DOHH2 (cell line): ENCODE results near the gene KLHL30.
"Not testable (repeated sequence)": the region's sequence is repeated elsewhere in the genome, so short reads cannot be mapped to it uniquely, and the experiment has no call there.

ENCODE experiments used
- H3F3A ChIP-seq: fragments of 200-600 bp; sonication (generic), shearing (Covaris generic); 2 replicates; pipeline ENCODE4 v1.6.0; 2016; ENCODE audit warnings: antibody characterized with exemption, mild to moderate bottlenecking; ENCODE audit not compliant: control insufficient read depth, insufficient read depth
- H3K27ac ChIP-seq: fragments of 200-600 bp; sonication (generic); 2 replicates; pipeline ENCODE4 v1.5.1; 2014; ENCODE audit warnings: low read depth, mild to moderate bottlenecking, low read length, moderate library complexity
- H3K27me3 ChIP-seq: fragments of 200-600 bp; sonication (generic); 2 replicates; pipeline ENCODE4 v1.6.1; 2014; ENCODE audit warnings: mild to moderate bottlenecking, low read length, mixed read lengths; ENCODE audit not compliant: control insufficient read depth
- H3K36me3 ChIP-seq: fragments of 200-600 bp; sonication (generic); 2 replicates; pipeline ENCODE4 v1.6.1; 2014; ENCODE audit warnings: mild to moderate bottlenecking, low read length, moderate library complexity, mixed read lengths; ENCODE audit not compliant: control insufficient read depth
- H3K4me1 ChIP-seq: fragments of 200-600 bp; sonication (generic); 2 replicates; pipeline ENCODE4 v1.6.1; 2014; ENCODE audit warnings: mild to moderate bottlenecking, low read length, mixed read lengths; ENCODE audit not compliant: control insufficient read depth
- H3K4me2 ChIP-seq: fragments of 200-600 bp; sonication (generic); 2 replicates; pipeline ENCODE4 v1.6.0; 2014; ENCODE audit warnings: mild to moderate bottlenecking, low read length, moderate library complexity
- H3K4me3 ChIP-seq: fragments of 200-600 bp; sonication (generic); 2 replicates; pipeline ENCODE4 v1.5.1; 2014; ENCODE audit warnings: mild to moderate bottlenecking, low read length, mixed read lengths
- H3K79me2 ChIP-seq: fragments of 200-600 bp; sonication (generic); 2 replicates; pipeline ENCODE4 v1.6.1; 2014; ENCODE audit warnings: mild to moderate bottlenecking, low read length, mixed read lengths; ENCODE audit not compliant: control insufficient read depth
- H3K9me2 ChIP-seq: fragments of 200-600 bp; sonication (generic); replicated peaks from 2 replicates; pipeline ENCODE4 v1.6.1; 2014; ENCODE audit warnings: mild to moderate bottlenecking, low read length, mixed read lengths; ENCODE audit not compliant: control insufficient read depth
- H3K9me3 ChIP-seq: fragments of 200-600 bp; sonication (generic); 2 replicates; pipeline ENCODE4 v1.6.1; 2014; ENCODE audit warnings: antibody characterized with exemption, low read length, mixed read lengths; ENCODE audit not compliant: control insufficient read depth, insufficient read depth
- H4K20me1 ChIP-seq: fragments of 200-600 bp; sonication (generic); 2 replicates; pipeline ENCODE4 v1.6.0; 2014; ENCODE audit warnings: low read depth, mild to moderate bottlenecking, antibody characterized with exemption, low read length, moderate library complexity; ENCODE audit not compliant: control insufficient read depth, insufficient read depth
- EZH2phosphoT487 ChIP-seq: fragments of 200-600 bp; sonication (generic); IDR thresholded peaks from 2 replicates; pipeline ENCODE4 v1.6.1; 2017; ENCODE audit warnings: borderline replicate concordance, mild to moderate bottlenecking, antibody characterized with exemption, low read length, moderate library complexity, mixed read lengths
- TF ChIP-seq, protein P1 (sequence below): fragments of 200-600 bp; sonication (generic); IDR thresholded peaks from one replicate; pipeline ENCODE4 v1.5.1; 2014; ENCODE audit warnings: antibody characterized with exemption, mild to moderate bottlenecking, low read depth, low read length; ENCODE audit not compliant: poor library complexity, severe bottlenecking

KLHL30 gene

DNA sequence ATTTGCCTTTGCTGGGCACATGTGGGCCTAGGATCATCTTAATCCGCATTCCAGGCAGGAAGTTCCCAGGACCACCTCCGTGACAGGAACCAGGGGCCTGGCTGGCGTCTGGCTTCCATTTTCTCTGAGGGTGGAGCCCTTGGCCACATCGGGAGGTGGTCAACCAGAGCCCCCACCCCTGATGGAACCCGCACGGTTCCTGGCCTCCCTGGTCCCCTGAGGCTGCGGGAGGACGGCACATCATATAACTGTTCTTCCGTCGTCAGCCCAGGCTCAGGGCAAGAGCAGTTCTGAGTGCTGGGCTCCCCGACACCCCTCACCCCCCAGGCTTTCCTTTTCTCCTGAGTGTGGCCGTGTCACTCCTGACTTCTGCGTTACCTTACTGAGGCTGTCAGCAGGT, 24.9 kb upstream of the KLHL30 start:
- Histone ChIP-seq H3F3A (peaks cover 10% of the 10 kb centered on the region), H3K79me2 (no peaks in the 10 kb centered on the region), H3K4me2 (no peak overlapping the region), H3K36me3 (no peaks in the 10 kb centered on the region), H3K4me3 (no peak overlapping the region), H3K4me1 (peaks cover 13% of the 10 kb centered on the region), H3K9me3 (0 out of 2 replicates have a peak, but pooled peaks cover 5% of the 10 kb centered on the region), H4K20me1 (no peaks in the 10 kb centered on the region), H3K27ac (no peak overlapping the region), H3K9me2 (no peaks in the 10 kb centered on the region), H3K27me3 (peaks cover 7% of the 10 kb centered on the region; the same call in 1 of the 2 replicates)
- TF ChIP-seq EZH2phosphoT487, result no peak
- TF ChIP-seq, protein P1, sequence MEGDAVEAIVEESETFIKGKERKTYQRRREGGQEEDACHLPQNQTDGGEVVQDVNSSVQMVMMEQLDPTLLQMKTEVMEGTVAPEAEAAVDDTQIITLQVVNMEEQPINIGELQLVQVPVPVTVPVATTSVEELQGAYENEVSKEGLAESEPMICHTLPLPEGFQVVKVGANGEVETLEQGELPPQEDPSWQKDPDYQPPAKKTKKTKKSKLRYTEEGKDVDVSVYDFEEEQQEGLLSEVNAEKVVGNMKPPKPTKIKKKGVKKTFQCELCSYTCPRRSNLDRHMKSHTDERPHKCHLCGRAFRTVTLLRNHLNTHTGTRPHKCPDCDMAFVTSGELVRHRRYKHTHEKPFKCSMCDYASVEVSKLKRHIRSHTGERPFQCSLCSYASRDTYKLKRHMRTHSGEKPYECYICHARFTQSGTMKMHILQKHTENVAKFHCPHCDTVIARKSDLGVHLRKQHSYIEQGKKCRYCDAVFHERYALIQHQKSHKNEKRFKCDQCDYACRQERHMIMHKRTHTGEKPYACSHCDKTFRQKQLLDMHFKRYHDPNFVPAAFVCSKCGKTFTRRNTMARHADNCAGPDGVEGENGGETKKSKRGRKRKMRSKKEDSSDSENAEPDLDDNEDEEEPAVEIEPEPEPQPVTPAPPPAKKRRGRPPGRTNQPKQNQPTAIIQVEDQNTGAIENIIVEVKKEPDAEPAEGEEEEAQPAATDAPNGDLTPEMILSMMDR, result no peak

DNA sequence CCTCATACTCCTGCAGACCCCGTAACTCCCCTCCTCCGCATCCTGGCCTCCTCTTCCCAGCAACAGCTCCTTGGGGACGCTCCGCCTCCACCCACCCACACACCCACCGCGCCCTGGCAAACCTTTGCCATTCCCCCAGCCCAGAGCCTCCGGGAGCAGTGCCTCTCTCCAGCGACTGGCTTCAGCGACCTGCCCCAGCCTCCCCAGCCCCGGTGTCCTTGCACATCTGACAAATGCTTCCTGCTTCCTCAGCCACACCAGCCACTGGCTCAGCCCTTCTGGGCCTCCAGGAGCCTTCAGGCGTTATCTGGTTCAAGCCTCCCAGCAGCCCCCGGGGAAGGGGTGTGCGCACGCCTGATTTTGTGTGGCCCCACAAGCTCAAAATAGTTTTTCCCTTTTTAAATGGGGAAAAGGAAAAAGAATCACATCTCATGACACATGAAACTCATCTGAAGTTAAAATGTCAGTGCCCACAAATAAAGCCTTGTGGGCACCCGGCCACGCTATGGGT, 24.1 kb upstream of the KLHL30 start:
- Histone ChIP-seq H3K9me3 (0 out of 2 replicates have a peak, but pooled peaks cover 5% of the 10 kb centered on the region), H3F3A (peaks cover 4% of the 10 kb centered on the region), H4K20me1 (no peaks in the 10 kb centered on the region), H3K27ac (no peak overlapping the region), H3K4me3 (no peak overlapping the region), H3K36me3 (no peaks in the 10 kb centered on the region), H3K4me2 (no peak overlapping the region), H3K79me2 (no peaks in the 10 kb centered on the region), H3K9me2 (no peaks in the 10 kb centered on the region), H3K27me3 (peaks cover 15% of the 10 kb centered on the region; the same call in 1 of the 2 replicates), H3K4me1 (peaks cover 6% of the 10 kb centered on the region)
- TF ChIP-seq EZH2phosphoT487, result no peak
- TF ChIP-seq, protein P1, result no peak

DNA sequence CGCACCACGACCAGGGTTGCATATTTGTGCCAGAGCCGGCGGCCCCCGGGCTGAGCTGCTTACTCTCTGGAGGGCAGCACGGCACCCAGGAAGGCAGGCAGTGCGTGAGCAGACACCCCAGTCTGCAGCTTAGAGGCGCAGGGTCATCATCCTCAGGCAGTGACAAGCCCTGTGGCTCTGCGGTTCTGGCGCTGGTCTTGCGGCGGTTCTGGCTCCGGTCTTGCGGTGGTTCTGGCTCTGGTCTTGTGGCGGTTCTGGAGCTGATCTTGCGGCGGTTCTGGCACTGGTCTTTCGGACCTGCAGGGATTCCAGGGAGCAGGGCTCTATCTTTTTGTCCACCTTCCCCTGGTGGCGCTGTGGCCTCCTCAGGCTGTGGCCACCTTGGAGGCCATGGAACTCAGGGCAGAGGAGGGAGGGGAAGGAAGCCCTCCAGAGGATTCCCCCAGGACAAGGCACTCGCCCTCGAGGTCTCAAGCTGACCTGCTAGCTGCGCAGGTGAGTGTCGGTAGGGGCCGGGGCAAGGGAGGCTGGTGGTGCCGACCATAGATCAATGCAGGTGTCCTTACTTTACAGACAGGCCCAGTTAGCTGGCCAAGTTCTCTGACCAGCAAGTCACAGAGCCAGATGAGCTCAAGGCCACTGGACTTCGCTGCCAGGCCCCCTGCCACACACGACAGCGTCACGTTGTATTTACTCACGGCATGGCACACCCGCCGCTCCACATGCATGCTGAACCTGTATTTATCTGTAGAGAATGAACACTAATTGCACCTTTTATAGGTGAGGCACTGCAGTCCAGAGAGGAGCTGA, 23.4 kb upstream of the KLHL30 start:
- Histone ChIP-seq H3K9me2 (no peaks in the 10 kb centered on the region), H3K9me3 (0 out of 2 replicates have a peak, but pooled peaks cover 5% of the 10 kb centered on the region), H3K27ac (no peak overlapping the region), H3K4me2 (no peak overlapping the region), H3K4me1 (peaks cover 4% of the 10 kb centered on the region; the same call in 1 of the 2 replicates), H3F3A (0 out of 2 replicates have a peak, but pooled peaks cover 3% of the 10 kb centered on the region), H3K27me3 (peaks cover 20% of the 10 kb centered on the region), H3K36me3 (no peaks in the 10 kb centered on the region), H4K20me1 (no peaks in the 10 kb centered on the region), H3K79me2 (no peaks in the 10 kb centered on the region), H3K4me3 (no peak overlapping the region)
- TF ChIP-seq, protein P1, result no peak
- no peak for TF ChIP-seq EZH2phosphoT487

DNA sequence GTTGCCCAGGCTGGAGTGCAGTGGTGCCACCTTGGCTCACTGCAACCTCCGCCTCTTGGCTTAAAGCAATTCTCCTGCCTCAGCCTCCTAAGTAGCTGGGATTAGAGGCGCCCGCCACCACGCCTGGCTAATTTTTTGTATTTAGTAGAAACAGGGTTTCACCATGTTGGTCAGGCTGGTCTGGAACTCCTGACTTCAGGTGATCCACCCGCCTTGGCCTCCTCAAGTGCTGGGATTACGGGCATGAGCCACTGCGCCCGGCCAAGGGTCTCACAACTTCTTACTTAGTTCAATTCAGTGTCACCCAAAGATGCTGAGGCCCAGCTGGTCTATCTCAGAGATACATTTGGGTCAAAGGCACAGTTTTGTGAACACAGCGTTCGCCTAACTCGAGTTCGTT, 22.8 kb upstream of the KLHL30 start:
- H3K9me2 ChIP-seq, H3K9me3 ChIP-seq, H3K79me2 ChIP-seq, H3K4me2 ChIP-seq, H3K4me1 ChIP-seq, H3F3A ChIP-seq, H4K20me1 ChIP-seq, H3K36me3 ChIP-seq, H3K27ac ChIP-seq, H3K4me3 ChIP-seq: not testable (repeated sequence)
- H3K27me3 ChIP-seq, result peaks cover 22% of the 10 kb centered on the region
